Measurements from ENCODE around the gene EDEM1. TPM values are rescaled to one million over a fixed set of nuclear protein-coding genes. Genes with fewer than 3 reads are reported as not detected.
A peak's percentile ranks its signal among the peaks of the same experiment; 100 is the strongest.

EDEM1 gene
- total RNA-seq, 1 donor from 2014 or later, result 24.1 TPM

DNA sequence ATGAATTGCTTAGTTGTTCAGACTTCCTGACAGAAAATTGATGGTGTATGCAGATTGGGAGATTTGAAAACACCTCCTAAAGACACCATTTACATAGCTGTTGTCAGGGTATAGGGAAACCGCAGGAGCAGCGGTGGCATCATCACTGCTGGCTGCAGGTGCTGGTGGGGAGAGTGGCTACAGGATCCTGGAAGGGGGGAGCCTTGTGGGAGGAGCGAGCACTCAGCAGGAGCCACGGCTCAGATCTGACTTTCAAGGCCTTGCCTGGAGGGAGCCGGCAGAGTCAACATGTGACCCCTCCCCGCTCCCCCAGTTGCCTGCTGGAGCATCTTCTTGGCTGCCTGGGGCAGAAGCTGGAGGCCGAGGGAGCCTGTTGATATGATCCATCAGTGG, 26.1 kb downstream of the EDEM1 start:
- DNase-seq (ENCODE audit: low spot score, unreplicated experiment), result no peak
- no peak for TF ChIP-seq CTCF (IDR thresholded peaks at IDR 0.05; ENCODE audit: unreplicated experiment)
- H3K27me3 Mint-ChIP-seq, result no peaks in the 10 kb centered on the region
- H3K4me3 Mint-ChIP-seq (ENCODE audit: low read depth), result no peak overlapping the region
- H3K4me1 Mint-ChIP-seq (ENCODE audit: low read depth), result peaks cover 19% of the 10 kb centered on the region
- no peaks in the 10 kb centered on the region for H3K9me3 Mint-ChIP-seq (ENCODE audit: low read depth)
- peaks cover 57% of the 10 kb centered on the region for H3K36me3 Mint-ChIP-seq (ENCODE audit: insufficient read depth)
- no peak overlapping the region for H3K27ac Mint-ChIP-seq

DNA sequence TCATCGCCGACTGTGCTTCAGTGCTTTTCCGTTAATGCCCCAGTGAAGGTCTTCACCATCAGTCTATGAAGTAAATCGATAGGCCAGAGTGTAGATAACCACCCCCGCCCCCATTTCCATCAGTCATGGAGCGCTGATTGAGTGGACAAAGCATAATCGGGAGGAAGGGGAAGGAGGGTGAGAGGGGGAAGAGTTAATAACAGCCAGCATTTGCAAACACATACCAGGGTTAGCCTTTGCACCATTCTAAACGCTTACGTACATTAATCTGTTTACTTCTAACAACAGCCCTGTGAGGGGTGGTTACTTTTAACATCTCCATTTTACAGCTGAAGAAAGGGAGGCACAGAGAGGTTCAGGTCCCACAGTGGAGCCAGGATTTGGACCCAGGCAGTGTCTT, 26.8 kb downstream of the EDEM1 start:
- H3K4me1 Mint-ChIP-seq (ENCODE audit: low read depth), result peaks cover 21% of the 10 kb centered on the region

GRCh38 chr3:5217824-5218595, 30.5 kb downstream of the EDEM1 start:
- H3K36me3 Mint-ChIP-seq (ENCODE audit: insufficient read depth), result peaks cover 31% of the 10 kb centered on the region
- peaks cover 19% of the 10 kb centered on the region for H3K4me1 Mint-ChIP-seq (ENCODE audit: low read depth)
- H3K27me3 Mint-ChIP-seq, result no peaks in the 10 kb centered on the region

More for the DNA sequence above, 26.8 kb downstream of the EDEM1 start:
- Mint-ChIP-seq H3K4me3 (ENCODE audit: low read depth) (no peak overlapping the region), H3K36me3 (ENCODE audit: insufficient read depth) (peaks cover 54% of the 10 kb centered on the region), H3K9me3 (ENCODE audit: low read depth) (no peaks in the 10 kb centered on the region), H3K27me3 (no peaks in the 10 kb centered on the region), H3K27ac (peak overlapping the region; percentile 59)
- TF ChIP-seq CTCF (IDR thresholded peaks at IDR 0.05; ENCODE audit: unreplicated experiment), result no peak
- no peak for DNase-seq (ENCODE audit: low spot score, unreplicated experiment)

DNA sequence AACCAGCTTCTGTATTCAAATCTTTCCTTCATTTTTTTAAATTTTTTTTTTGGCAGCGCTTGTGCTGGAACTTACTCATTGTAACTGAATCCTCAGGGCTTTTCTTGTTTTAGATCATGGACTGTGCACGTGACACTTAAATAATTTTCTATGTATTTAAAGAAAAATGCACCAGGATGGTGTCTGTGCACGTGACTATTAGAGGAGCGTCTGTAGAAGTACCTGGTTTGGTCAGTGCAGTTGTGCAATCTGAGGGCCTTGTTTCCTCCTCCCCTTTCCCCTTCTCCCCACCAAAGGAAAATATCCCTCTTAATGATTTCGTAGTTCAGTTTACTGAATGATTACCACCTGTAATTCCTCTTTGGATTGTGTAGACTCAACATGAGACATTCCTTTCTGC, 31.3 kb downstream of the EDEM1 start:
- Mint-ChIP-seq H3K27me3 (no peaks in the 10 kb centered on the region), H3K4me3 (ENCODE audit: low read depth) (no peak overlapping the region), H3K36me3 (ENCODE audit: insufficient read depth) (peaks cover 29% of the 10 kb centered on the region), H3K27ac (peak overlapping the region; percentile 52), H3K4me1 (ENCODE audit: low read depth) (peaks cover 16% of the 10 kb centered on the region), H3K9me3 (ENCODE audit: low read depth) (no peaks in the 10 kb centered on the region)
- no peak for TF ChIP-seq CTCF (IDR thresholded peaks at IDR 0.05; ENCODE audit: unreplicated experiment)
- no peak for DNase-seq (ENCODE audit: low spot score, unreplicated experiment)

More at GRCh38 chr3:5217824-5218595, 30.5 kb downstream of the EDEM1 start:
- H3K27ac Mint-ChIP-seq, result peak overlapping the region; percentile 39
- no peak for TF ChIP-seq CTCF (IDR thresholded peaks at IDR 0.05; ENCODE audit: unreplicated experiment)
- no peaks in the 10 kb centered on the region for H3K9me3 Mint-ChIP-seq (ENCODE audit: low read depth)
- no peak for DNase-seq (ENCODE audit: low spot score, unreplicated experiment)
- H3K4me3 Mint-ChIP-seq (ENCODE audit: low read depth), result no peak overlapping the region

DNA sequence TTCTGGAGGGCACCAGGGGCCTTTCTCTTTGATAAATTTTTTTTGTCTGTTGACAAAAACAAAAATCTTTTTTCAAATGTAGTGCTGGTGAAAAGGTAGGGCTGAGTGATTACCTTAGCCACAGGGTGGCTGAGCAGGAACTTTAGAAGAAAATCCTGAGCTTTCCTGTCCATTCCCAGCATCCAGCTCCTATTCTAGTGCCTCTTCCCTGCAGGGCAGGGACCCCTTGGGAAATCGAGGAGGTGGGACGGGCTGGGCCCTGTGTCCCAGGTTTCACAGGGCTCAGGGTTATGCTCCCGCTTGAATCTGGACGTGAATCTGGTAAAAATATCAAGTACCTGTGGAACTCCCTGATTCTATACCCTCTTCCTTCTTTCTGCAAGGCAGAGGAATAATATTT, 31.7 kb downstream of the EDEM1 start:
- Mint-ChIP-seq H3K9me3 (ENCODE audit: low read depth) (no peaks in the 10 kb centered on the region), H3K4me1 (ENCODE audit: low read depth) (peaks cover 12% of the 10 kb centered on the region)

More for the DNA sequence above, 31.7 kb downstream of the EDEM1 start:
- Mint-ChIP-seq H3K27me3 (no peaks in the 10 kb centered on the region), H3K27ac (peak overlapping the region; percentile 52), H3K36me3 (ENCODE audit: insufficient read depth) (peaks cover 26% of the 10 kb centered on the region), H3K4me3 (ENCODE audit: low read depth) (no peak overlapping the region)
- no peak for TF ChIP-seq CTCF (IDR thresholded peaks at IDR 0.05; ENCODE audit: unreplicated experiment)
- DNase-seq (ENCODE audit: low spot score, unreplicated experiment), result no peak
